SH-SY5Y (cell line): ENCODE data around the gene B3GAT2.

Experiments used
- GATA2 ChIP-seq: IDR thresholded peaks from 2 replicates; pipeline ENCODE4 v1.6.1; 2011; ENCODE audit warnings: mild to moderate bottlenecking, low read depth, low read length
- GATA3 ChIP-seq: IDR thresholded peaks from 2 replicates; pipeline ENCODE4 v1.6.1; 2011; ENCODE audit warnings: low read depth, mild to moderate bottlenecking, low read length, moderate library complexity

DNA sequence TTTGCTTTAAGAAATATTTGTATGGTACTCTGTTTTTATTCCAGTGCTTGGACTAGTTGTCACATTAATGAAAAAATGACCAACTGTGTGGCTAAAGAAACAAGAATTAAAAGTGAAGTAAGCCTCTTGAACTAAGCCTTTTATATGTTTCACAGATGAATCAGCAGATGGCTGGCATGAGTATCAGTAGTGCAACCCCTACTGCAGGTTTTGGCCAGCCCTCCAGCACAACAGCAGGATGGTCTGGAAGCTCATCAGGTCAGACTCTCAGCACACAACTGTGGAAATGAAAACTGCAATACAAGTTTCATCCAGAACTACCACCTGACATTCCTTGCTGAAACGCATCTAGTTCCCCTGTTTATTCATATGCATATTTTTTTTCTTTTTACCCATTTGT, 96.8 kb downstream of the B3GAT2 start:
- TF ChIP-seq GATA2: no peak
- TF ChIP-seq GATA3: no peak
